BJ (cell line): ENCODE results near the gene CYP11A1. TPM values are rescaled to one million over a fixed set of nuclear protein-coding genes. Genes with fewer than 3 reads are reported as not detected.

Experiments used
- CTCF ChIA-PET: fragments of 350-600 bp; formaldehyde crosslinking; extraction: SDS; loops from one replicate; lab custom pipeline; 2021; ENCODE audit warnings: antibody characterized with exemption, inconsistent platforms; lab: Yijun Ruan, JAX
- POLR2A ChIA-PET: fragments of 300-600 bp; sonication (Branson Sonifier 250); formaldehyde crosslinking; extraction: SDS; loops from one replicate; lab custom pipeline; 2021; ENCODE audit warnings: antibody characterized with exemption; lab: Charles Lee
- DNase-seq: peaks from one replicate; pipeline ENCODE4 v3.0.0-alpha.2; 2011; ENCODE audit warnings: low read depth
- H3K27me3 ChIP-seq: 2 replicates; pipeline ENCODE4 v1.6.0; 2011; ENCODE audit warnings: low read length; ENCODE audit not compliant: control insufficient read depth, insufficient read depth
- H3K36me3 ChIP-seq: 2 replicates; pipeline ENCODE4 v1.5.1; 2011; ENCODE audit warnings: low read length; ENCODE audit not compliant: control insufficient read depth, insufficient read depth
- H3K4me3 ChIP-seq: 2 replicates; pipeline ENCODE4 v1.5.1; 2011; ENCODE audit warnings: low read depth, mild to moderate bottlenecking, control low read depth, low read length
- CTCF ChIP-seq: IDR thresholded peaks from 2 replicates; pipeline ENCODE4 v1.5.1; 2011; ENCODE audit warnings: low read depth, mild to moderate bottlenecking, control low read depth, inconsistent platforms, low read length, moderate library complexity; ENCODE audit not compliant: insufficient read depth
- polyA plus RNA-seq: library from polyadenylated mRNA; depleted of rRNA; stranded (reverse); fragments of >200 nt; gene quantifications from 2 replicates; pipeline ENCODE4 v1.2.3, GENCODE V29; 2011

CYP11A1 gene
- polyA plus RNA-seq, 1 experiment, result 0.70 TPM

- CTCF ChIA-PET, result interaction anchor here (1.0 to 26.7 kb wide), 3 partner anchors 14 to 54 kb away, joined by 3 to 622 read pairs (median 12); partner anchors contain the start of gene SEMA7A
Measured at GRCh38 chr15:74381190-74381453, 13.7 kb upstream of the CYP11A1 start.

GRCh38 chr15:74380361-74381189 lies 13.1 kb upstream of the CYP11A1 start:
- Histone ChIP-seq H3K36me3 (no peaks in the 10 kb centered on the region), H3K4me3 (no peak overlapping the region), H3K27me3 (no peaks in the 10 kb centered on the region)
- DNase-seq, result no peak
- CTCF ChIA-PET, result interaction anchor here (1.0 to 26.7 kb wide), 4 partner anchors 15 to 108 kb away, joined by 3 to 622 read pairs (median 13); partner anchors contain the start of gene SEMA7A
- no peak for TF ChIP-seq CTCF
- POLR2A ChIA-PET, result no interaction called here

More at GRCh38 chr15:74381190-74381453, 13.7 kb upstream of the CYP11A1 start:
- Histone ChIP-seq H3K36me3 (no peaks in the 10 kb centered on the region), H3K27me3 (no peaks in the 10 kb centered on the region), H3K4me3 (no peak overlapping the region)
- TF ChIP-seq CTCF, result no peak
- DNase-seq, result no peak
- POLR2A ChIA-PET, result no interaction called here

- POLR2A ChIA-PET, result interaction anchor here (0.6 kb wide), 1 partner anchor 238 kb away, joined by 4 read pairs; no protein-coding TSS in a partner anchor
Measured at GRCh38 chr15:74378848-74379247, 11.4 kb upstream of the CYP11A1 start.

GRCh38 chr15:74377831-74378766 lies 10.7 kb upstream of the CYP11A1 start:
- TF ChIP-seq CTCF, result no peak
- H3K36me3 ChIP-seq, result no peaks in the 10 kb centered on the region
- no peak overlapping the region for H3K4me3 ChIP-seq
- peaks cover 2% of the 10 kb centered on the region; the same call in 1 of the 2 replicates for H3K27me3 ChIP-seq
- DNase-seq, result no peak
- CTCF ChIA-PET, result interaction anchor here (1.1 to 26.7 kb wide), 5 partner anchors 9 to 257 kb away, joined by 4 to 622 read pairs (median 6); partner anchors contain the start of genes ARID3B and SEMA7A
- POLR2A ChIA-PET, result no interaction called here

More at GRCh38 chr15:74378848-74379247, 11.4 kb upstream of the CYP11A1 start:
- H3K27me3 ChIP-seq, result no peaks in the 10 kb centered on the region
- no peak for TF ChIP-seq CTCF
- no peak overlapping the region for H3K4me3 ChIP-seq
- DNase-seq, result no peak
- no peaks in the 10 kb centered on the region for H3K36me3 ChIP-seq
- CTCF ChIA-PET, result interaction anchor here (0.9 to 26.7 kb wide), 9 partner anchors 9 to 256 kb away, joined by 3 to 622 read pairs (median 4); partner anchors contain the start of genes ARID3B and SEMA7A
